ENCODE measurements around the gene SYP.

- TF ChIP-seq, protein P1, sequence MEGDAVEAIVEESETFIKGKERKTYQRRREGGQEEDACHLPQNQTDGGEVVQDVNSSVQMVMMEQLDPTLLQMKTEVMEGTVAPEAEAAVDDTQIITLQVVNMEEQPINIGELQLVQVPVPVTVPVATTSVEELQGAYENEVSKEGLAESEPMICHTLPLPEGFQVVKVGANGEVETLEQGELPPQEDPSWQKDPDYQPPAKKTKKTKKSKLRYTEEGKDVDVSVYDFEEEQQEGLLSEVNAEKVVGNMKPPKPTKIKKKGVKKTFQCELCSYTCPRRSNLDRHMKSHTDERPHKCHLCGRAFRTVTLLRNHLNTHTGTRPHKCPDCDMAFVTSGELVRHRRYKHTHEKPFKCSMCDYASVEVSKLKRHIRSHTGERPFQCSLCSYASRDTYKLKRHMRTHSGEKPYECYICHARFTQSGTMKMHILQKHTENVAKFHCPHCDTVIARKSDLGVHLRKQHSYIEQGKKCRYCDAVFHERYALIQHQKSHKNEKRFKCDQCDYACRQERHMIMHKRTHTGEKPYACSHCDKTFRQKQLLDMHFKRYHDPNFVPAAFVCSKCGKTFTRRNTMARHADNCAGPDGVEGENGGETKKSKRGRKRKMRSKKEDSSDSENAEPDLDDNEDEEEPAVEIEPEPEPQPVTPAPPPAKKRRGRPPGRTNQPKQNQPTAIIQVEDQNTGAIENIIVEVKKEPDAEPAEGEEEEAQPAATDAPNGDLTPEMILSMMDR (IDR thresholded peaks at IDR 0.05): no peak
- no peak for TF ChIP-seq POLR2AphosphoS5 (IDR thresholded peaks at IDR 0.05)
These were observed 738 bp downstream of the SYP start for GRCh38 chrX:49199315-49199595.

All from sigmoid colon (tissue), 4 donors.